DMS 273 (cell line): Measurements from ENCODE around the gene HDAC4.

Experiments used
- DNase-seq: peaks from one replicate; lab custom pipeline; 2025; ENCODE audit not compliant: unreplicated experiment; lab: John Stamatoyannopoulos, UW

Gene HDAC4

DNA sequence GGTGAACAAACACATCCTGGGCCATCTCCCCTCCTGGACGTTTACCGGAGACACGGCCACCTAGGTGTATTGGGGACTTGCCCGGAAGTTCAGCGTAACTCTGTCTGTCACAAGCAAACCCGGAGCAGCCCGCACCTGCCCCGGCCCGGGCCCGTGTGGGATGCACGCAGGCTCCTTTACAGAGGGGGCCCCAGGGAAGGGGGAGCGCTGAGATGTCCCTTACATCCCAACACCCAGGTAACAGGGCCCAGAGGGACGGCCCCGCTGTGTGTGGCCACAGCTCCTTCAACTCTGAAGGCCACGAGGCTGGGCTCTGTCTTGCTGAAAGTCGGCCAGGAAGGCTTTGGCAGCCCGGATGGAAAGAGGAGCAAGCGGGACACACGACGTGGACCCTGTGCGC is 340.1 kb downstream of the HDAC4 start:
- DNase-seq, result no peak

GRCh38 chr2:239059854-239060253 is 341.0 kb downstream of the HDAC4 start:
- no peak for DNase-seq

DNA sequence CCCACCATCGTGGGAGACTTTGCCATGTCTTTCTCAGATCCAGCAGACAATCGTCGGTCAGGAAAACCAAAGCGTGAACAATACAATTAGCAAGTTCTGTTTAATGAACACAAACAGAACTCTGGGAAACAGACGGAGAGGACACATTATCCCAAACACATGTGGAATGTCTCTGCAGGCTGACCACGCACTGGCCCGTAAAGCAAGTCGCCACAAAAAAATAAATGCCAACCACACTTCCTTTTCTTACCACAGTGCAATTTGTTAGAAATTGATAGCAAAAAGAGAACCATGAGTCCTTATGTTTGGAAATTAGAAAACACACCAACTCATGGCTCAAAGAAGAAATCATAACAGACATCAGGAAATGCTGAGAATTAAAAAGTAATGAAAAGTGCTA is 342.1 kb downstream of the HDAC4 start:
- no peak for DNase-seq

DNA sequence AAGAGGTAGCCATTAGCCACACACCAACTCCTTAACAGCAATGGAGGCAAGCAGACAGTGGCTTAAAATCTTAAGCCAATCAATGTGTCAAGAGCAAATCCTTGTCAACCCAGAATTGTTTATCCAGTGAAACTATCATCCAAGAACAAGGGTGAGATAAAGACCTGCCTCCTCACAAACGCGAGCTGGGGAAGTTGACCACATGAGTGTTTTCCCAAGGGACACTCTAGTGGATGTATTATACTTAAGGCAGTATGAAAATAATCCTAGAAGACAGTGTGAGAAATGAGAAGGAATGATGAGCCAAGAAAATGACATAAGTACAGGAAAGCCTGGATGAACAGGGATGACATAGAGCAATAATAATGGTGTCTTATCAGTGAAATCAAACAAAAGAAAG is 343.3 kb downstream of the HDAC4 start:
- DNase-seq, result no peak

GRCh38 chr2:239056611-239057010 is 344.2 kb downstream of the HDAC4 start:
- DNase-seq, result no peak

DNA sequence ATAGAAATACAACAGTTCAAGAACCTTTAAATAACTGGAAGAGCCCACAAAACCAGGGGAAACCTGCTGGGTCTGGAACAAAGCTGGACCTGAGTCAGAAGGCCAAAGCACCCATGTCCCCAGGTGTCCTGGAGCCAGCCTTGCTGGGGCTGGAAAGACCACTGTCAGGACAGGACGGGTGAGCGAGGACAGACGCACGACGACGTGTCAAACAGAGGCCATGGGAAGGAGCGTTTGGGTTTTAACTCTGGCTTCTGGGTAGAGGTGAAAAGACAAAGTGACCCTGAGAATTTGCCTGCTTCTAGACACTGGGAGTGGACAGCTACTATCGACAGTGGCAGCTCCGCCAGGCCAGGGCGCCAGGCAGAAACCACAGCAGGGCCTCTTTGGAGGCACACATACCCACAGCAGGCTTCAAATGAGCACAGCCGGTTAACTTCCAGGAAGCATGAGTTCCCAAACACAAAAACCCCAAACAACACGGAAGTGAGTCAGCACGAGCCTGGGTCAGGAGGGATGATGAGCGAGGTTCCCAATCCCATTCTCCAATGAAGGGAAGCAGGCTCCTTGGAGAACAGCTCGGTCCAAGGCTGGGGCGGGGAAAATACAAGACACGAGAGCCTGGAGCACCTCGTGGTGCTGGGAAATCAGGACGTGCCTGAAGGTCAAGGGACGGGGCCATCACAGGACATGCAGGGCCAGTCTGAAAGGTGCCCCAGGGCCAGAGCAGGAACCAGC is 344.9 kb downstream of the HDAC4 start:
- no peak for DNase-seq

- no peak for DNase-seq
These were observed 345.9 kb downstream of the HDAC4 start for GRCh38 chr2:239054921-239055320.

GRCh38 chr2:239053801-239054503 is 346.9 kb downstream of the HDAC4 start:
- no peak for DNase-seq

GRCh38 chr2:239052798-239053665 is 347.8 kb downstream of the HDAC4 start:
- no peak for DNase-seq

- DNase-seq, result no peak
These were observed 348.9 kb downstream of the HDAC4 start for GRCh38 chr2:239051891-239052445.

- DNase-seq, result no peak
These were observed 350.6 kb downstream of the HDAC4 start for GRCh38 chr2:239050252-239050649.

DNA sequence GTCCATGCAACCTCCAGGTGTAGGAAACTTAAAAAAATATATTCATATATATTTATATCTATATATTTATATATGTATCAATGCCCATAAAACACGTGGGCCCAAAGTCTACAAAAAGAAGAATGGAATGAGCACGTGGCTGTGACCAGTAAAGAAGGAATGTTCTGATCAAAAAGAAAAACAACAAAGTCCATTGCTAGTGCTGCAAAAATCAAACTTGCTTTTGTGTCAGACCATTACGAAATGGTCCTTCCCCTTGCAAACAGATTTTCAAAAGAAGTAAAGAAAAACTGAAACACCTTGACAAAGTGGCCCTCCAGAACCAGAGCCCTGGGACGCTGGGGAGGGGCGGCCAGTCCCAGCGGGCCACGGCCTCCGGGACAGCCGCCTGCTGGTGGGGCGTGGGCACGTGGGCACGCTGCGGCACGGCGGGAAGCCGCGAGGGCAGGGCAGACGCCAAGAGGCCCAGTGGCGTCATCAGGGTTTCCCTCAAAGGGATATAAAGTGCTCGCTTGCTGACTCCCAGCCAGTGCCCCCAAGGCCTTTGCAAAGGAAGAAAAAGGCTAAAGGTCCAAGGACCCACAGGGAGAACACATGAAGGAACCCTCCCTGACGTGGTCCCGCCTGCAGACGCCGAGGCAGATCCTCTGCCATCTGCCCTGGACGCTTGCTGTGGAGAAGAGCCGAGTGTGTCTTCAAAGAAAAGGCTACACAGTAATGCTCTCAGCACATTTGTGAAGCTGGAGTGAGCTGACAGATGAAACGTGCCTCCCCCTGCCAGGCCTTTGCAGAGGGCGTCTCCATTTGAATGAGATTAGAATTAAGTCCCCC is 351.2 kb downstream of the HDAC4 start:
- DNase-seq, result no peak

- DNase-seq, result no peak
These were observed 352.1 kb downstream of the HDAC4 start for GRCh38 chr2:239048736-239049135.

DNA sequence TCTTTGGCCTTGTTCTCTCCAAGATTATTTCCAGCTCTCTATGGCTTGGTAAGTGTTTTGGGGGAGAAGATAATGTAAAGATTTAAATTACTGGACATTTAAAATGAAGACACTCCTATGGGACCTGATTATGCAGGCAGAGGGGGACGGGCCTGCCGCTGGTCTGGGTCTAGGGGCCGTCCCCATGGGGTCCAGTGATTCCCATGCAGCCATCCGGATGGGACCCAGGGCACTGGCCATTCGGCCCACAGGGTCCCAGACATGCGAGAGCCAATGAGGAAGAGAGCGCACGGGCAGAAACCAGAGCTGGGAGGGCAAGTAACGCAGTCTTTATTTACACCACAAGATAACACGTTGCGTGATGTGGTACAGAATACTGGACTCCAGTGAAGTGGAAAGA is 353.0 kb downstream of the HDAC4 start:
- no peak for DNase-seq

- DNase-seq, result no peak
These were observed 353.4 kb downstream of the HDAC4 start for GRCh38 chr2:239047420-239047819.

- no peak for DNase-seq
These were observed 354.0 kb downstream of the HDAC4 start for GRCh38 chr2:239046822-239047221.

DNA sequence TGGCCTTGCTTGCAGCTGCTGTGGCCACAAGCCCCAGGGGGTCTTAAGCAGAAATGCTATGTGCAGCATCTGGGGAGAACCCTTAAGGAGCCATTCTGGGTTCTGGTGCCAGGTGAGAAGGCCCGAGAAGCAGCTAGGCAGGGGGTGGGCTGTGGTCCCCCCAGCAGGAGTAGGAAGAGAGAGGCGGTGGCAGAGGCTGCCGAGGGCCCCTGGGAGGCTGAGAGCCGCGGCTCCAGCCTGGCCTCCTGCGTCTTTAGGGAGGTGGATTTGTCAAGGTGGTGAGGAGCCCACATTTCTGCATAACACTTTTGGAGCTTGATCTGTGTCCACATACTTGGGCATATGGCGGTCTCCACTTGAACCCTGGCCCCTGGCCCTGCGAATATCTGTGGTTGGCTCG is 356.5 kb downstream of the HDAC4 start:
- no peak for DNase-seq

- no peak for DNase-seq
These were observed 357.5 kb downstream of the HDAC4 start for GRCh38 chr2:239043326-239043725.

DNA sequence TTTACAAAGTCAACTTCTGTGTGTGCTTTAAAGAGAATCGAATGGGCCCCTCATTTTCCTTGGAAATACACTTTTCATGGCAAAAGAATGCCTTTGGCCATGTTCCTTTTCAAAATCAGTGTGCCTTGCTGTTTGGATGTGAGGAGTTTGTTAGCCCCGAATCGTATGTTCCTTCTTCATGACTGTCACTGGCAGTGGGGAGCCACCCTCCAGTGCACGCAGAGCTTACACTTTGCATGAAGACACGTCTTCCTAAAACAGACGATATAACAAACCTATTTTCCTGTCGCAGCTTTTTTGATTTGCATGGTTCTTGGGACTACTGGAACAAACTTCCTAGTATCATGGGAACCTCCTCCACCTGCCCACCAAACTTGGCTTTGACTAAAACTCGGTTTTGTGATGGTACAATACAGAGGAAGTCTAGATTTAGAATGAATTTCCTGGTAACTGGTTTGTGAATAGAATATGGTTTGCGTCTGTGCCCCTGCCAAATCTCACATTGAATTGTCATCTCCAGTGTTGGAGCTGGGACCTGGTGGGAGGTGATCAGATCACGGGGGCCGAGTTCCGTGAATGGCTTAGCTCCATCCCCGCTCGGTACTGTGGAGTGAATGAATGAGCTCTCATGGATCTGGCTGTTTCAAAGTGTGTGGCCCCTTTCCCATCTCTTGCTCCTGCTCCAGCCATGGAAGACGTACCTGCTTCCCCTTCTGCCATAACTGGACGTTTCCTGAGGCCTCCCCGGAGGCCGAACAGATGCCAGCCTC is 358.1 kb downstream of the HDAC4 start:
- DNase-seq, result no peak

- no peak for DNase-seq
These were observed 358.8 kb downstream of the HDAC4 start for GRCh38 chr2:239042046-239042445.
